Measurements from ENCODE around the gene BOD1. TPM values are rescaled to one million over a fixed set of nuclear protein-coding genes. Genes with fewer than 3 reads are reported as not detected.

The BOD1 gene
- total and polyA plus RNA-seq, 9 of the 15 experiments (the other 6 are each of a cell fraction or from before 2014, with no cell fraction given), result 10.1 to 31.6 (median 22.6) TPM

GRCh38 chr5:173616577-173617118 lies at the start of gene BOD1 (continued):
- TF ChIP-seq ZFX (CRISPR knock-in tag; IDR thresholded peaks at IDR 0.05), result peak; percentile 95
- TF ChIP-seq ZFPM2 (CRISPR knock-in tag; IDR thresholded peaks at IDR 0.05), result no peak
- TF ChIP-seq TAF7 (tag; IDR thresholded peaks at IDR 0.05), result no peak
- no peak for TF ChIP-seq HMGN3 (IDR thresholded peaks at IDR 0.05; ENCODE audit: borderline replicate concordance, extremely low read depth, insufficient read length, low read depth, low read length)
- TF ChIP-seq, protein P1, sequence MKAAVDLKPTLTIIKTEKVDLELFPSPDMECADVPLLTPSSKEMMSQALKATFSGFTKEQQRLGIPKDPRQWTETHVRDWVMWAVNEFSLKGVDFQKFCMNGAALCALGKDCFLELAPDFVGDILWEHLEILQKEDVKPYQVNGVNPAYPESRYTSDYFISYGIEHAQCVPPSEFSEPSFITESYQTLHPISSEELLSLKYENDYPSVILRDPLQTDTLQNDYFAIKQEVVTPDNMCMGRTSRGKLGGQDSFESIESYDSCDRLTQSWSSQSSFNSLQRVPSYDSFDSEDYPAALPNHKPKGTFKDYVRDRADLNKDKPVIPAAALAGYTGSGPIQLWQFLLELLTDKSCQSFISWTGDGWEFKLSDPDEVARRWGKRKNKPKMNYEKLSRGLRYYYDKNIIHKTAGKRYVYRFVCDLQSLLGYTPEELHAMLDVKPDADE (conservative IDR thresholded peaks at IDR 0.05; ENCODE audit: control insufficient read depth, low read depth, low read length), result peak; percentile 100
- TF ChIP-seq MYC (IDR thresholded peaks at IDR 0.05; ENCODE audit: low read depth, low read length), result peak; percentile 87
- no peak for TF ChIP-seq MYC (CRISPR knock-in tag; IDR thresholded peaks at IDR 0.05; ENCODE audit: borderline replicate concordance, low read depth)
- TF ChIP-seq SMAD2 (IDR thresholded peaks at IDR 0.05; ENCODE audit: low read depth, low read length), result peak; percentile 66; the same call in 1 of the 2 replicates
- no peak for TF ChIP-seq TCF7L2 (IDR thresholded peaks at IDR 0.05; ENCODE audit: low read depth, low read length)
- TF ChIP-seq ZNF184 (CRISPR knock-in tag; IDR thresholded peaks at IDR 0.05), result no peak
- TF ChIP-seq EP300 (IDR thresholded peaks at IDR 0.05; ENCODE audit: low read length), result peak; percentile 58
- TF ChIP-seq TSC22D4 (tag; IDR thresholded peaks at IDR 0.05), result no peak
- TF ChIP-seq ZMIZ1 (IDR thresholded peaks at IDR 0.05; ENCODE audit: low read depth in 2 of 2, low read length in 2 of 2), result 0 out of 4 replicates have a peak, but pooled peaks of 1 of the 2 experiments have one; percentile 21
- peak; percentile 65; the same call in 1 of the 2 replicates for TF ChIP-seq GABPB1 (CRISPR knock-in tag; IDR thresholded peaks at IDR 0.05)
- peak; percentile 88; the same call in 1 of the 2 replicates for TF ChIP-seq KLF6 (CRISPR knock-in tag; IDR thresholded peaks at IDR 0.05; ENCODE audit: borderline replicate concordance)
- TF ChIP-seq SIN3A (IDR thresholded peaks at IDR 0.05; ENCODE audit: borderline replicate concordance in 2 of 2, control insufficient read depth in 1 of 2, low read depth in 2 of 2, low read length in 2 of 2), result peak in 1 of 2 experiments; percentile 60; a peak in 1 of 4 replicates
- TF ChIP-seq ZNF174 (CRISPR knock-in tag; IDR thresholded peaks at IDR 0.05), result no peak
- TF ChIP-seq CBFA2T2 (conservative IDR thresholded peaks at IDR 0.05), result peak; percentile 46
- TF ChIP-seq KLF13 (tag; IDR thresholded peaks at IDR 0.05; ENCODE audit: borderline replicate concordance, low read depth), result peak; percentile 88; the same call in 1 of the 2 replicates
- TF ChIP-seq YY1 (IDR thresholded peaks at IDR 0.05; ENCODE audit: borderline replicate concordance in 1 of 3, control insufficient read depth in 1 of 3, extremely low read depth in 1 of 3, insufficient read depth in 3 of 3, insufficient read length in 1 of 3, insufficient replicate concordance in 2 of 3, low read depth in 1 of 3, low read length in 2 of 3), result peak in 2 of 3 experiments; percentile 52 to 71
- TF ChIP-seq CSDE1 (IDR thresholded peaks at IDR 0.05), result peak in 1 of 2 experiments; percentile 87; a peak in 2 of 4 replicates
- peak; percentile 60; the same call in 1 of the 2 replicates for TF ChIP-seq SP1 (CRISPR knock-in tag; IDR thresholded peaks at IDR 0.05)
- peak; percentile 75 for TF ChIP-seq POLR2G (IDR thresholded peaks at IDR 0.05; ENCODE audit: low read depth, low read length)
- no peak for TF ChIP-seq MED1 (CRISPR knock-in tag; IDR thresholded peaks at IDR 0.05; ENCODE audit: borderline replicate concordance)

Measured in K562 (cell line).